NCI-H510A treated with DMSO at 0.1 percent for 48 hours (cell line): ENCODE measurements around the gene ACVR1.
A peak's percentile ranks its signal among the peaks of the same experiment; 100 is the strongest.
"Not testable (repeated sequence)": the region's sequence is repeated elsewhere in the genome, so short reads cannot be mapped to it uniquely, and the experiment has no call there.

Source experiments
- DNase-seq: peaks from one replicate; lab custom pipeline; 2025; lab: John Stamatoyannopoulos, UW

The ACVR1 gene

DNA sequence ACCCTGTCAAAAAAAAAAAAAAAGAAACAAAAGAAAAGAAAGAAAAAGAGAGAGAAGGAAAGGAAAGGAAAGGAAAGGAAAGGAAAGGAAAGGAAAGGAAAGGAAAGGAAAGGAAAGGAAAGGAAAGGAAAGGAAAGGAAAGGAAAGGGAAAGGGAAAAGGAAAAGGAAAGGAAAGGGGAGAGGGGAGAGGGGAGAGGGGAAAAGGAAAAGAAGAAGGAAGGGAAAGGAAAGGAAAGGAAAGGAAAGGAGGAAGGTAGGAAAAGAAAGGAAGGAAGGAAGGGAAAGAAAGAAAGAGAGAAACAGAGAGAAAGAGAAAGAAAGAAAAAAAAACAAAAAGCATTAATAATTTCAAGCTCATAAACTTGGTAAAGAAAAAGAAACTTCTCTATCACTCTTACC, 49.5 kb downstream of the ACVR1 start:
- not testable (repeated sequence) for DNase-seq

DNA sequence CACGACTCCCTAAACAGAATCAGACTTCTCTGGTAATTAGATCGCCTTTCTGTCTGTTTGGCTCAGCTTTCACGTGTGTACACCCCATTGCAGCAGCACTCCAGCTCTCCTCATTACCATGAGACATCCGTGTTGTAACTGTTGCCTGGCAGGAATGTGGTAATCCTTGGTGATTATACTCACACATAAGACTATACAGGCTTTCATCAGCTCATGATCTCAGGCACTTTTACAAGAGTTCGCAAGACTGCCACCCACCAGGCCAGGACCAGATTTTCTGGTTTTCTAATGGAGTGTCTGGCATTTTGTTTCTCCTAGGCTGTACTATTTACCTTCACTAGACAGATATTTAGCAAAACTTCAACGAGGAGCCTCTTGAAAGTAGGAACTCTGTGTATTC, 50.2 kb downstream of the ACVR1 start:
- peak; percentile 75 for DNase-seq

DNA sequence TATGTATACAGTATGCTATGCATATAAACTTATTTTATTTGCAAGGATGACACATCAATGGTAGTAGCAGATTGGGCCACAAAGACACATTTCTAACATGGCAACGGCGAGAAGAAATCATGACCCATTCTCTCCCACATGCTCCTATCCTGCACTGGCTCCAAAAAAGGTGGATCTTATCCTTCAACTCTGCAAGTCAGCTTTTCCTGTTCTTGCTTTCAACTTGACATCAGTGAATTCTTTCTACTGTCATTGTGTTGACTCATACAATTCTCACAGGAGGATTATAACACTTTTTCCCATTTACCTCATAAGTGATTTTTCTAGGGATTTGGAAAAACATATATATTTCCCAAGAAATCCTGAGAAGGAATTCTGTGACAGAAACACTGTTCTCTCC, 53.1 kb downstream of the ACVR1 start:
- DNase-seq = no peak

DNA sequence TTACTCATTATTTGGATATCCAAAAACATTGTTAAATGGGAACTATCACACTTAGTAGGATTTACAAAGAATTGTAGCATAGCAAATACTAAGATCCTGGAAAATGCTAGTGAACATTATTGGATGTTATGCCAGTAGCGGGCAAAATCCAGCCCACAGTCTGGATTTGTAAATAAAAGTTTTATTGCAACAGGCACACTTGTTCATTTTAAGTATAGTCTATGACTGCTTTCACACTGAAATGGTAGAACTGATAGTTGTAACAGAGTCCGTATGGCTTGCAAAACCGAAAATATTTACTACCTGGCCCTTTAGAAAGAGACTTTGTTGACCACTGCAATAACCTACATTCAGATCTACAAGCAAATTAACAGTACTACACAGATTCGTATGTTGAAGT, 53.6 kb downstream of the ACVR1 start:
- no peak for DNase-seq

DNA sequence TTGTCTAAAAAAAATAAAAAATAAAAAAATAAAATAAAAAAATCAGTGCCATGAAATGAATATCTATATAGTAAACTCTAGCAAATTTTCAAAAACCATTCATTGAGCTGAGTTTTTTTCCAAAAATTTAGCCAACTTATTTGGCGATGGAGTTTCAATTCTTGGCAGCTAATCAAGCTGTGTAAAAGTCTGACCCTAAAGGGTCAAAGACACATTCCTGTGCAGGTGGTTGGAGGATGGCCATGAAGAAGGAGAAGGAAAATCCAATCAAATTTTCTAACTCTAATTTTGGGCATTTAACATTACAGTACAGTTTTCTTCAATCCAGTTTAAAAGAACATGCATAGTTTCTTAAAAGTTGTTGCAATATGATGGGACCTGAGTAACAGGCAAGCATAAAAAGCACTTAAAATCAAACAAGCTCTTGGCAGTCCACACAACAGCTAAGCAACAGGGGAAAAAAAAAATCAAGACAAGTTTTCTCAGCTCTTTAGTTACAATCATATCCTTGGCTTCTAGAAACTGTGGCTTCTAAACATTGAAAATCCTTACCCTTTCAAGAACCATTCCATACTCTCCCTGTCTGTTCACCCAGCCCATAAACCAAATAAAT, 54.5 kb downstream of the ACVR1 start:
- no peak for DNase-seq

DNA sequence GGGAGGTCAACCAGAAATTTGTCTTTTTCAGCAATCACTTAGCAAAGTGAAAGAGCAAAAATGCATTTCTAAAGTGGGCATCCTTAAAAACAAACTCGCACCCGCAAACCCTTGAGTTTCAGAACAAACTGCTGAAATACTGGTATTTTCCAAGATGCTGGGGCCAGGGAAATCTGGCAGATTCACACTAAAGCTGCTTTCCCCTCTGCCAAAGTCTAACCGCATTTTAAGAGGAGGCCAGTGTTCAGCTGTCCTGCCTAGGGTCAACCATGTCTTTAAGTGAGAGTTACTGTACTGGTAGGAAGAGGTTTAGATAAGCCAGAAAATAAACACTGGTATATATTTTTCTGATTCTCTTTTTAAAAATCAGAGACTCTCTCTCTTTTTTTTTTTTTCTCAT, 55.9 kb downstream of the ACVR1 start:
- no peak for DNase-seq

DNA sequence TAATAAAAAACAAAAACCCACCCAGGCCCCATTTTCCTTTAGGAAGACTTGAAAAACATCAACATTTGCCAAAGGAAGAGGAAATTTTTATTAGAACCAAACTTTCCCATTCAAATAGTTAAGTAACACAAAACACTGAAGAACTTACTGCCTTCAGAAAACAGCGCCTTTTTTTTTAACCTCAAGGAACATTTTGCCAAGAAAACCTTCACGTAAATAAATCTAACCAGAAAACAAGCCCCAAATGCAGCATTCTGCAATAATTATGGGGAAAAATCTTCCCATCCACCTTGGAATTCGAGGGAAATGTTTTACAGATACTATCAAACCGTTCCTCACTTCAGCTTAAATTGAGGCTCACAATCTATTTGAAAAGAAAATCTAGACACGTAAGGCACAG, 56.4 kb downstream of the ACVR1 start:
- no peak for DNase-seq

DNA sequence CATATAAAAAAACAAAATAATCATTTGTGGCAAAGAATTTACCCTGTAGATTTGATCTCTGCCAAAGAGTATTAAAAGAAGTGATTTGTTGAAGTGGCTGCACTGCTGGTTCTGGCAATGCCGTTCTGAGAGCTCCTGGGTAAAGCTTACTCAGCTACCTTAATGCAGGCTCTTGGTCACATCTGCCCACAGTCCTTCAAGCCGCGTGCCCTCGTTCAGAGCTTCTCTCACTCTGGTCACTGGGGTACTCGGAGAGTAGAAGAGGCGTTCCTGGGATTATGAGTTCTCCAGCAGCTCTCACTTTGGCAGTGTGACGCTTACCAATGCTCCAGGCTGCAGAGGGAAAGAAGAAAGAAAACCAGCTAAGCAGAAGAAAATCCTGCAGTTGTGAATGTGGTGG, 57.9 kb downstream of the ACVR1 start:
- no peak for DNase-seq

DNA sequence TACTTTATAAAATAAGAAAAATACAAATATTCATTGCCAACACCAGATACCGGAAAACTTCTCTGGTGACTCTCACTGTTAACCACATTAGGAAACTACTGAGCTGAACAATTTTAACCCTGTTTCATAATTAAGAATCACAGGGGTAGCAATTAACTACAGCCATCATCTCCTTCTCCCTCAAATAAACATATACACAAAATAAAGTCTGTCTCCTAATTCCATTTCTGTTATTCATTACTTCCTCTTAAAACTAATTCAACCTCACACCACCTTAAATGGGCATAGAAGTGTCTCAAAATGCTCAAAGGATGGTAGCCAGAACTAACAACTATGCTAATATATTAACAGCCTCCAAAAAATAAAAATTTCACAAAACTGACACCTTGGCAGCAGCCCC, 60.7 kb downstream of the ACVR1 start:
- DNase-seq = no peak

DNA sequence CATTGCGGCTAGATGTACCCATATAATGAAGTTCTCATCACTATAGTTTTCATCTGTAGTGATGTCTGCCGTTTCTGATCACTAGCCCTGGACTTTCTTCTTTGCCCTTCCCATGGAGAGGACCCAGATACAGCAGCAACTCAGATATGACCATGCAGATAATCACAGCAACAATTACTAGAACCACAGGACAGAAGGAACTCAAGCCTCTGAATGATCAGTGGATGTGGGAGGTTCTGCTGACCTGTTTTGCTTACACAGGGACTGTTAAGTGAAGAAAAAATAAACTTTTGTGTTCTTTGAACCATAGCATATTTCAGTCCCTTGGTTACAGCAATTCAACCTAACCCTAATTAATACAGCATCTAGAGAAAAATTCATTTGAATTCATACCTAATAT, 62.7 kb downstream of the ACVR1 start:
- DNase-seq = no peak

DNA sequence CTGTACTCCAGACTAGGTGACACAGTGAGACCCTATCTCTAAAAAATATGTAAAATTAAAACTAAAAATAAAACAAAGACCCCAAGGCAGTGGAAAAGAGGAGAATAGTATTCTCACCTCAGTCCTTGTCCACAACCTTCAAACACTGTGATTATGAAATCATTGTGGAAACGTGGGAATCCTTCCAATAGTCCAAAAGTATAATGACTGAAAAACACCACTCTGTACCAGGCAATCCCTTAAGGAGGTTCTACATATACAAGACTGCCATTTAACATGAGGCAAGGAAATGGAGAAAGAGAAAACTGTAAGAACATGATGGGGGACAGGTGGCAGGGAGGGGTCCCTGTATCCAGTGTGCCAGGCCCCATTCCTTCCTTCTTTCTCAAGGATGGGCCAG, 66.1 kb downstream of the ACVR1 start:
- DNase-seq = no peak

DNA sequence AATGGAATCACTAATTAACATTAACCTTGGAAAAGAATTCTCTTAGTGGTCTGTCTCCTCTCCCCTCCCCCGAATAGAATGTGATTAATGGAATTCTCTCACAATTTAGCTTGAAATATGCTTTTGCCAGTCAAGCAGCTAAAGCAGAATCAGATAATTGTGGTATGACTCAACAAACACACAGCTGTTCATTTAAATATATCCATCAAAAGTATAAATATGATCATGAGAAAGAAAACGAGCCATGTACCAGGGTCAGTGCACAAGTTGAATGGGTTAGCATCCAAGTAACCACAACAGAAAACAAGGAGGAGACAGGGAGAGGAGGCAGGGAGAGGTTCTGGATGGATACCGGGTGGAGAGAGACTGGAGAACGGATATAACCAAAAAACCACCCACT, 66.9 kb downstream of the ACVR1 start:
- DNase-seq = no peak

DNA sequence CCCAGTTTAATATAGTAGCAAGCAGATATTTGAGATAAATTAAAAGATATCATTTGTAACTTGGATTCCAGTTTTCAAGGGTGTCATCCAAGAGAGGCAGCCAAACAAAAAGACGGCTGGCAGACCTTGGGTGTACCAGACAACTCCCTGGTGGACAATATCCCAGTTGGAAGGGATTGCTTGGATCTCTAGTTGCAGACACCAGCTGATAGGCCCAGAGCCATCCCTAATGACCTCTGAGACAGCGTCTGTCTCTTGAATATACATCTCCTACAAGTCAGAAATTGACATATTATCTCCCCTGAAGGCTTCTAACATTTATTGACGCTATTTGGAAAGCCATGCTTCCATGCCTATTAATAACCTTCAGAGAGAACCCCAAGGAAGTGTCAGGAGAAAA, 67.7 kb downstream of the ACVR1 start:
- no peak for DNase-seq

DNA sequence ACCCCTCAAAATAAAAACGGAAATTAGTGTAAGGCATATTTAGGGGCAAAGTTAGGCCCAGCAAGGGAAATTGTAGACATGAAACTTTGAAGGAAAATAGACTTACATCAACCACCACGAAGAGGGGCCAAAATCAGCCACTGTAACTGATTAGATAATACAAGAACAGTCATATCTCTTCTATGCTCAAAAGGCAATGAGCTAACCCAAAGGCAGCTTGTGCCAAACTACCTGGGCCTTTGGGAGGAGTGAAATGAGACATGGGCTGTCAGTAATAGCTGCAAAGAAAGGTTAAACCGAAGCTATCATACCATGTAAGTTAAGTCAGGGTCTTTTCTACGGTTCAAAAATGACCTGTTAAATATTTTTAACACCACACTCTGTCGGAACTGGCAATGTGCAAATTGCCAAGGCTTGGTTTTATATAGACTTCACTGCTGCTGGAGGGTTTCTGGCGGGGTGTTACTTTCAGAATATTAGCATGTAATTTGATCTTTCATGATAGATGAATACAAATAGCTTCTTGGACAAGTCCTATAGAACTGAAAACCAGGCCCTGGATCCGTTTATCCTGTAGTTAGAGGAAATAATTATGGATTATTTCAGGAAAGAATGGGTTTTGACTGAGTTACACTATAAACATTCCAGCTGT, 69.6 kb downstream of the ACVR1 start:
- DNase-seq = no peak

DNA sequence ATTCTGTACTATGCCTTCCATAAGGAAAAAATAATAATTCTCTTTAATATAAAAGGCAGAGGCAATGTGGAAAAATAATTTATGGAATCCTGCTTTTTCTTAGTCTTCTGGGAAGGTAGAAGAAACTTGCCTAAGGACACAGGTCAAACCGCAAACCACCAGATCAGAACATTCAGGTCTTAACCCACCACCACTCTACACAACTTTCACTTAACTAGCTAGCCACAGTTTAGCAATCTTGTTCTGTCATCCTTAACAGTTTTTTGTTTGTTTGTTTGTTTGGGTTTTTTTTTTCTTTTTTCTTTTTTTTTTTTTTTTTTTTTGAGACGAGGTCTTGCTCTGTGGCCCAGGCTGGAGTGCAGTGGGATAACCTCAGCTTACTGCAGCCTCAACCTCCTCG, 70.6 kb downstream of the ACVR1 start:
- no peak for DNase-seq

DNA sequence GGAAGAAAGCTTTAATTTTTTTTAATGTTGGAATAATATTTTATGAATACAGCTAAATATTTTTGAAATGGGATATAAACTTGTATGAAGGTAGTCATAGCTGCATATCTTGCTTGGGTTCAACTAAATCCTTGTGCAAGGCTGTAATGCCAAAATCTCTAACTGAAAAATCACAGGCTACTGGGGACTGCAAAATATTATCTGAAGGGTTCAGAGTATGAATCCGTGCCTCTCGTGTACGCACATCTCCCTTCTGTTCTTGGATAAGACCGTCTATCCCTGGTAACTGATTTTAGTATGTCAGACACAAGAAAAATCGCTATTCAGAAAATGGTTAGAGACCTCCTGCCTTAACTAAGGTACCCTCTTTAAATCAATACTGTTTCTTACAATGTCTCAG, 71.8 kb downstream of the ACVR1 start:
- DNase-seq = no peak

DNA sequence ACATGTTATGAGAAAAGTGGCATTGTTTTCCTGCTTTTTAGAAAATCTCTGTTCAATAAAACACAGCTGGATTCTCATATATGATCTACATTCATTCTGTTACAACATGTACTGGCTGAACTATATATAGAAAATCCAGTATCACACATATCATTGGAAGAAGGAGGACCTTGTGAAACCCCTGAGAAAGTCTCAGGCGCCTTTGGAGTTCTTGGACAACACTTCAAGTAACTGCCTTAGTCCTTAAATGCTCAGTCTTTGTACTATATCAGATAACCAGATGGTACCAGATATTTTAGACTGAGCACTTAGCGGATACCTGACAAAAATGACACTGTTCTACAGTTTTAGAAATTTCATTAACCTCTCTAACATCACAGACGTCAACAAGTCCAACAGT, 72.2 kb downstream of the ACVR1 start:
- no peak for DNase-seq

DNA sequence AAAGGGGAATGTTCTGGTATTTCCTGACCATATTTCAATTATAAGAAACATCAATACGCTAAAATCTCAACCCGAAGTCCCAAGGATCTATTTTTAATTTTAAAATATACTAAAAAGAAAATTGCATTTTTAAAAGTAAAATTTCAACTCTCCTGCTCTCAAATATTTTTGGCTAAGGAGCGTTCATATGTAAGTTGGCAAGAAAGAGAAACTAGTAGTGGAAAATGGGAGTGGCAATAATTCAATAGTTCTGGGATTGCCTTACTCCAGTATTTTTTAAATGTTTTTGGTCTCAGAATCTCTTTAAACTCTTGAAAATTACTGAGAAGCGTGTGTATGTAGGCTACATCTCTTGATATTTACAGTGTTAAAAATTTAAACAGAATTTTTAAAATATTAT, 72.7 kb downstream of the ACVR1 start:
- no peak for DNase-seq

DNA sequence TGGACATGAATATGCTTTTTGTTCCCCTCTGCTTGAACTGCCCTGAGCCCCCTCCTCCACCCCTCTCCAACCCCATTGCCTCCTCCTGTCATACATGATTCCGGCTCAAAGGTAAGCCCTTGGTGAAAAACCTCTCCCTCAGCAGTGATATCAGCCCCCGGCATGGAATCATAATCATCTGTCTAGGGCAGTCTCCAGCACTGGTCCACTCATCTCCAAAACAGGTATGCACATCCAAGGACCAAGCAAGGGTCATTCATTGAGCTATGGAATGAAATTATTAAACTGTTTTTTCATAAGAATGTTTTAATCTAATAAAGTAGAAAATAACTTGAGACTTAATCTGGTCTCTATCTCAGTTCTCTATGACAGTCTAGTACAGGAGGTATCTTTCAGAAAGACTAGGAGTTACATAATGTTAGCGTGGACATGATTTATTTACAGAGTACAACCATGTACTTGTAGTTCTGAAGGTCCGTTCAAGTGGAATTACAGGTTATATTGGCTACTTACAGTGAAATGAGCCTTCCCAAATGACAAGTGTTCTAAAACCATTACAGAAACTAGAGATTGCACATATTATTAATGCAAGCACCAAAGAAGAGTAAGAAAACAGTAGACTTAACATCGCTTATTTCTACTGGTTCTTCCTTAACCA, 75.2 kb downstream of the ACVR1 start:
- peak; percentile 73 for DNase-seq

DNA sequence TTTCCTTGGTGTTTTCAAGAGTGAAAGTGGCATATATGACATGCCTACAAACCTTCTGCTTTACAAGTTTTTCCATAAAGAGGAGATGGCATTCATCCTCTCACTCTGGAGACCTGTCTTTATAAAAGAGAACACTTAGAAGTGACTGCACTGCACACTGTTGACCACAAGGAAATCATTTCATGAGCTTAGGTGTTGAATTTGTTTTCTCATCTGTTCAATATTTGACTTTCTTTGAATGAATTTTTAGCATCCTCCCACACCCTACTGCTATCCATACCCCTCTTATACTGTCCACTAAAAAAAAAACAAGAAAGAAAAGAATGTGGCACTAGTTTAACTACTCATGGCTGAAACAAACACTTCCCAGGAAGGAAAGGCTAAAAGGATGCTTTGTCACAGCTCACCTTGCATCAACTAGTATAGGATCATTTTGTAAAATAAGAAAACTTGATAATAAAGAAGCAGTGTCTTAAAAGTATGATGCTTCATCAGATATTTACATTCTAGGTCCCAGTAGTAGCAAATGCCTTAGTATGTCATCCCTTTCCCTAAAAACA, 83.0 kb downstream of the ACVR1 start:
- DNase-seq = no peak

DNA sequence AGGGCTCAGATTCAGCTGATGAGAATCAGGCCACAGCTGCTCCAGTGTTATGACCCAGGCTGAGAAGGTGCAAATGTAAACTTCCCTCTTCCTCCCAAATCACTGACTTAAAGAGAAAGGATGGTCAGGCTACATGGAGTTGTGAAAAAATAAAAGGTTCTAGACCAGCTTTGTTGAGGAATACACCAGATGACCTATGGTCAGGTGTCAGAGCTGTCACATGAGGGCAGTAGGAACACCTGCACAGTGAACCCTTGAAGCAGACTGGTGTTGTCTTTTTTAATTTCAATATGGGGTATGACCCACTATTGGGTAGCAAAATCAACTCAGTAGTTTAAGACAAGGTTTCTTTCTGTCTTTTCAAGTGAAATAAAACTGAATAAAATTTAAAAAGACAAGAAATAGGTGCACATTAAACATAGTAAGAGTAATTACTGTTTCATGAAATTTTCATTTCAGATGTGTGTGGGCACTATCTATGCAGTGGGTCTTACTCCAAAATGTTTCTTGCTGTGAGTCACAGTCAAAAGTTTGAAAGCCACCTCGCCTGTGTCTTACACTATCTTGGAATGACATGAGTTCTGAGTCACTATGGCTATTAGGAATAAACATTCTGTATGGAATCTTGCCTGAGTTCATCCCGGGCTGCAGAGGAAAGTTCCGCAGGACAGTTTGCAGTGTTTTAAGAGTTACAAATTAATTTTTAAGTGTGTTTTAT, 83.6 kb downstream of the ACVR1 start:
- DNase-seq = no peak

DNA sequence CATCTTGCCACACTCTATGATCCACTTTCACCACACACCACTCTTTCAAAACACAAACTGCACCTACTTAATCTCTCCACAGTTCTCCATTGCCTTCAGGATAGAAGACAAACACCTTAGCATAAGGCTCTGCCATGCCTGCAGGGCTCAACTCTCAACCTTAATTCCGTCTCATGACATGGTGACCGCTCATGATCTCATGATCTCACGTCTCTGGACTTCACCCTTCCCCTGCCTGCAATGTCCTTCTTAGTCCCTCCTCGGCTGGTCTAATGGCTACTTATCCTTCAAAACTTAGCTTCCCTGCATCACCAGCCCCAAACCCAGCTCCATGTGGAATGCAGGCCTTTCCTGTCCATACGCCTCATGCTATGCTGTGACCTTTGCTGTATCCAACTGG, 85.3 kb downstream of the ACVR1 start:
- no peak for DNase-seq
